Central memory CD4-positive, alpha-beta T cell (primary cell): Measurements from ENCODE around the gene NBPF6.
"Not testable (repeated sequence)": the region's sequence is repeated elsewhere in the genome, so short reads cannot be mapped to it uniquely, and the experiment has no call there.

ENCODE experiments used
- DNase-seq: peaks from one replicate; pipeline ENCODE4 v3.0.0; 2022

Gene NBPF6

GRCh38 chr1:108502138-108502537, 52.0 kb downstream of the NBPF6 start:
- DNase-seq: no peak

DNA sequence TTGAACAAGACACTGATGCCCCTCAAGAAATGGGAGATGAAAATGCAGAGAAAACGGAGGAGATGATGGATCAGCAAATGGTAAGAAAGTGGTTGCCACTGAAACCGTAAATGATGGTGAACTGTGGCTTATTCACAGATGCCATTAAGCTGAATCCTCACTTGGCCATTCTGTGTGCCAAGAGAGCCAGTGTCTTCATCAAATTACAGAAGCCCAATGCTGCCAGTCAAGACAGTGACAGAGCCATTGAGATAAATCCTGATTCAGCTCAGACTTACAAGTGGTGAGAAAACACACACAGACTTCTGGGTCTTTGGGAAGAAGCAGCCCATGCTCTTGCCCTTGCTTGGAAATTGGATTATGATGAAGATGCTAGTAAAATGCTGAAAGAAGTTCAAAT, 52.5 kb downstream of the NBPF6 start:
- DNase-seq: no peak

DNA sequence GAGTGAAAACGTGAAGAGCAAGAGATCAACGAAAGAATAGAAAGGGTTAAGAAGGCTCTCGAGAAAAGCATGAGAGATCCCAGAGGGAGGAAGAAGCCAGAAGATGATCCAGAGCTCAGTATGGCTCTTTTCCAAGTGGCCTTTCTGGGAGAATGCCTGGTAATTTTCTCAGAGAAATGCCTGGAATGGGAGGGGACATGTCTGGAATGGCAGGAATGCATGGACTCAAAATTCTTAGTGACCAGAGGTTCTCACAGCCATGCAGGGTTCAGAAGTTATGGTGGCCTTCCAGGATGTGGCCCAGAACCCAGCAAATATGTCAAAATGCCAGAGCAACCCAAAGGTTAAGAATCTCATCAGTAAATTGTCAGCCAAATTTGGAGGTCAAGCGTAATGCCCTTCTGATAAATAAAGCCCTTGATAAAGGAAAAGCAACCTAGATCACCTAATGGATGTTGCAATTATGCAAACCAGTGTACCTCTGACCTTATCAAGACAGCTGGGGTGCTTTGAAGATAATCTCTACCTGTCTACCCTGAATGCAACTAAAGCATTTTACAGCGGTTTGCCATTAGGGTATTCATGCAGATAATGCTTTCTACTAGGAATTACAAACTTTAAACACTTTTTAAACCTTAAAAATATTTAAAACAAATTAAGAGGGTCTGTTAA, 53.1 kb downstream of the NBPF6 start:
- no peak for DNase-seq

GRCh38 chr1:108504447-108504846, 54.3 kb downstream of the NBPF6 start:
- DNase-seq: no peak

DNA sequence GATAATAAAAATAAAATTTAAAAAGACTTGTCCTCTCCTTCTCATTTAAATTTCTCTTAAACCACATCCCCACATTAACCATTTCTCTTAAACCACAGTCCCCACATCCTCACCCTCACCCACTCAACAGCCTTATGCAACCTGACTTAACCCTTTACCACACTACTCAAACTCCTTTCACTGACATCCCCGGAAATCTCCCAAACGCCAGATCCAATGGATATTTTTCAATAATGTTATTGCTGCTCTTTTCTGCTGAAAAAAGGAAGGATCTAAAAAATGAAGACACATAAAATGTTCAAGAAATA, 55.6 kb downstream of the NBPF6 start:
- DNase-seq: peak; percentile 29

GRCh38 chr1:108511764-108512163, 61.6 kb downstream of the NBPF6 start:
- no peak for DNase-seq

- DNase-seq: peak; percentile 40
Observed at GRCh38 chr1:108512239-108513043, 62.3 kb downstream of the NBPF6 start.

DNA sequence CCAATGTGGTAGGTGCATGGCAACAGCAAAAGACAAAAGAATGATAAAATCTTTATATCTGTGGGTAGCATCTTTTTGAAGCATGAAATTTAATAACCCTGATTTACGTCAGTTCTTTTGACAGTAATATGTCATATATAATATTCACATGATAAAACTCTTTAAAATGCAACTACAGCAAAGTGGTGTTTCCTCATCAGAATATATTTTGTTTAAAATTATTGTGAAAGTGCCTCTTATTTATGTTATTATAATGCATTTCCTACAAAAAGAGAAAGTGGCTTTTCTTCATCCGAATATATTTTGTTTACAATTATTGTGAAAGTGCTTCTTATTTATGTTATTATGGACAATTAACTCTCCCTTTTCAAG, 62.9 kb downstream of the NBPF6 start:
- DNase-seq: no peak

- not testable (repeated sequence) for DNase-seq
Observed at GRCh38 chr1:108513914-108514313, 63.8 kb downstream of the NBPF6 start.

GRCh38 chr1:108517301-108517897, 67.3 kb downstream of the NBPF6 start:
- DNase-seq: not testable (repeated sequence)
